Mesothelial cell of epicardium (in vitro differentiated cells): ENCODE measurements around the gene MRPL39. TPM values are rescaled to one million over a fixed set of nuclear protein-coding genes. Genes with fewer than 3 reads are reported as not detected.

Experiments
- DNase-seq, 2 experiments: peaks; one replicate each; pipeline ENCODE4 v3.0.0; 2021; ENCODE audit warnings: low spot score in 2 of 2; ENCODE audit not compliant: unreplicated experiment in 2 of 2
- H3K27ac Mint-ChIP-seq: 2 replicates; pipeline ENCODE4 v1.8.0; 2021; ENCODE audit warnings: mixed read lengths
- H3K27me3 Mint-ChIP-seq: 2 replicates; pipeline ENCODE4 v1.8.0; 2021; ENCODE audit warnings: low read depth, mixed read lengths
- H3K36me3 Mint-ChIP-seq: 2 replicates; pipeline ENCODE4 v1.8.0; 2021; ENCODE audit warnings: mixed read lengths
- H3K4me1 Mint-ChIP-seq: 2 replicates; pipeline ENCODE4 v1.8.0; 2021; ENCODE audit warnings: mixed read lengths
- H3K4me3 Mint-ChIP-seq: 2 replicates; pipeline ENCODE4 v1.8.0; 2021; ENCODE audit warnings: mild to moderate bottlenecking, moderate library complexity, mixed read lengths
- H3K9me3 Mint-ChIP-seq: 2 replicates; pipeline ENCODE4 v1.8.0; 2021; ENCODE audit warnings: mixed read lengths
- total RNA-seq: library from RNA; stranded (reverse); gene quantifications from 3 replicates; pipeline ENCODE4 v1.2.1, GENCODE V29; 2021
- TF ChIP-seq, protein P1 (sequence below): fragments of 200-600 bp; sonication (generic); IDR thresholded peaks from one replicate; pipeline ENCODE4 v1.5.0; 2021; ENCODE audit warnings: antibody characterized with exemption; ENCODE audit not compliant: unreplicated experiment

The MRPL39 gene
- total RNA-seq, 1 donor from 2014 or later: 26.4 TPM

DNA sequence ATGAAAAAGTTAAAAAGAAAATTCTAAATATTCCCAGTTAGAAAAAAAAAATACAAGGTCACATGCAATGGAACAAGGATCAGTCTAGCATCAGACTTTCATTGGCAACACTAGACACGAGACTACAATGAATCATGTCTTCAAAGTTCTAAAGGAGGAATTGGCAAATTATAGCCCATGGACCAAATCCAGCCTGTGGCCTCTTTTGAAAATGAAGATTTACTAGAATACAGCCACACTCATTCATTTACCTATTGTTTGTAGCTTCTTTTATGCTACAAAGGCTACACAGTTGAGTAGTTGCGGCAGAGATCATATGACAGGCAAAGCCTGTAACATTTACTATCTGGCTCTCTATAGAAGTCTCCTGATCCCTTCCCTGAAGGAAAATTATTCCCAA lies 71.4 kb downstream of the MRPL39 start:
- no peak overlapping the region for H3K4me3 Mint-ChIP-seq
- TF ChIP-seq, protein P1, sequence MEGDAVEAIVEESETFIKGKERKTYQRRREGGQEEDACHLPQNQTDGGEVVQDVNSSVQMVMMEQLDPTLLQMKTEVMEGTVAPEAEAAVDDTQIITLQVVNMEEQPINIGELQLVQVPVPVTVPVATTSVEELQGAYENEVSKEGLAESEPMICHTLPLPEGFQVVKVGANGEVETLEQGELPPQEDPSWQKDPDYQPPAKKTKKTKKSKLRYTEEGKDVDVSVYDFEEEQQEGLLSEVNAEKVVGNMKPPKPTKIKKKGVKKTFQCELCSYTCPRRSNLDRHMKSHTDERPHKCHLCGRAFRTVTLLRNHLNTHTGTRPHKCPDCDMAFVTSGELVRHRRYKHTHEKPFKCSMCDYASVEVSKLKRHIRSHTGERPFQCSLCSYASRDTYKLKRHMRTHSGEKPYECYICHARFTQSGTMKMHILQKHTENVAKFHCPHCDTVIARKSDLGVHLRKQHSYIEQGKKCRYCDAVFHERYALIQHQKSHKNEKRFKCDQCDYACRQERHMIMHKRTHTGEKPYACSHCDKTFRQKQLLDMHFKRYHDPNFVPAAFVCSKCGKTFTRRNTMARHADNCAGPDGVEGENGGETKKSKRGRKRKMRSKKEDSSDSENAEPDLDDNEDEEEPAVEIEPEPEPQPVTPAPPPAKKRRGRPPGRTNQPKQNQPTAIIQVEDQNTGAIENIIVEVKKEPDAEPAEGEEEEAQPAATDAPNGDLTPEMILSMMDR: no peak
- peaks cover 33% of the 10 kb centered on the region for H3K9me3 Mint-ChIP-seq
- no peak for DNase-seq
- no peaks in the 10 kb centered on the region for H3K36me3 Mint-ChIP-seq
- no peak overlapping the region for H3K27ac Mint-ChIP-seq
- H3K4me1 Mint-ChIP-seq: no peaks in the 10 kb centered on the region
- no peaks in the 10 kb centered on the region for H3K27me3 Mint-ChIP-seq

Other genes with a start within 250 kb of the MRPL39 start
- gene JAM2, start 31.8 kb upstream of the MRPL39 start, total RNA-seq: 4.1 to 4.8 TPM (median 4.2 TPM) in 3 replicates
- 101 to 109 TPM (median 105 TPM) in 3 replicates for gene ATP5PF, start 127.4 kb upstream of the MRPL39 start, total RNA-seq
- 28.0 to 30.9 TPM (median 30.0 TPM) in 3 replicates for gene GABPA, start 127.5 kb upstream of the MRPL39 start, total RNA-seq